Heart left ventricle (tissue), 16 donors: ENCODE data around the gene NFXL1. TPM values are rescaled to one million over a fixed set of nuclear protein-coding genes. Genes with fewer than 3 reads are reported as not detected.

Experiments used
- ATAC-seq, 4 donors: fragments of 200-7000 bp; cut with Tn5 transposase; one replicate each; pipeline ENCODE4 v1.9.1; 2020 to 2022; ENCODE audit warnings: moderate library complexity in 4 of 4, mild to moderate bottlenecking in 3 of 4, moderate number of reproducible peaks in 1 of 4
- DNase-seq, 5 donors: peaks; one replicate each; pipeline ENCODE4 v3.0.0-alpha.2; 2020
- H3K27ac ChIP-seq, 12 donors: fragments of 200-600 bp; sonication (generic) in 4 of 12; one replicate each; pipeline versions ENCODE4 v1.5.0 to v1.8.0; 2016 to 2022; ENCODE audit warnings: mild to moderate bottlenecking in 2 of 12
- H3K27me3 ChIP-seq, 9 donors: fragments of 200-600 bp; sonication (generic) in 2 of 9; one replicate each; pipeline versions ENCODE4 v1.5.1 to v1.8.0; 2016 to 2022; ENCODE audit warnings: mild to moderate bottlenecking in 3 of 9
- H3K36me3 ChIP-seq, 9 donors: fragments of 200-600 bp; sonication (generic) in 2 of 9; one replicate each; pipeline versions ENCODE4 v1.5.0 to v1.8.0; 2018 to 2022; ENCODE audit warnings: mild to moderate bottlenecking in 2 of 9
- H3K4me1 ChIP-seq, 12 donors: fragments of 200-600 bp; sonication (generic) in 4 of 12; one replicate each; pipeline versions ENCODE4 v1.5.0 to v1.8.0; 2016 to 2022; ENCODE audit warnings: mild to moderate bottlenecking in 3 of 12
- H3K4me3 ChIP-seq, 12 donors: fragments of 200-600 bp; sonication (generic) in 4 of 12; one replicate each; pipeline versions ENCODE4 v1.5.0 to v1.8.0; 2017 to 2022; ENCODE audit warnings: mild to moderate bottlenecking in 9 of 12, moderate library complexity in 4 of 12
- H3K9me3 ChIP-seq, 12 donors: fragments of 200-600 bp; sonication (generic) in 4 of 12; one replicate each; pipeline versions ENCODE4 v1.5.0 to v1.8.0; 2016 to 2022; ENCODE audit warnings: mild to moderate bottlenecking in 1 of 12
- POLR2A ChIP-seq, 2 donors: fragments of 450-650 bp; IDR thresholded peaks; one replicate each; pipeline ENCODE4 v1.6.1; 2017; ENCODE audit warnings: antibody characterized with exemption in 2 of 2, mild to moderate bottlenecking in 2 of 2, moderate library complexity in 2 of 2
- WGBS, 4 donors: extraction: QIAGEN DNeasy Blood & Tissue Kit in 2 of 4; methylation state at CpG; one replicate each; pipeline versions ENCODE4 v1.1.5 to v1.1.7; 2013 to 2018; 5-methylcytosine and 5-hydroxymethylcytosine counted together
- intact Hi-C, 10 donors: fragments of 100-400 bp; cut with DNase I; formaldehyde crosslinking; loops; one replicate each; pipeline versions ENCODE4 v1.11.1 to v1.14.2; 2022
- polyA plus RNA-seq, 2 donors: library from polyadenylated mRNA; stranded (reverse); fragments of 200-250 nt; gene quantifications; one replicate each; pipeline ENCODE4 v1.2.3, GENCODE V29; 2013
- total RNA-seq, 9 donors: library from RNA; depleted of rRNA in 2 of 9; stranded (reverse); fragments of >200 nt in 2 of 9; fragmentation: NEBNext Ultra II Directional in 3 of 9; extraction: Animal tissue kit (Norgen Biotek cat#: 25700) in 3 of 9; gene quantifications; one replicate each; pipeline versions ENCODE4 v1.1.0 to v1.2.4, GENCODE V29; 2016 to 2023
- TF ChIP-seq, protein P1 (sequence below), 12 donors: fragments of 200-600 bp; sonication (generic) in 4 of 12; IDR thresholded peaks; one replicate each; pipeline versions ENCODE4 v1.5.0 to v1.8.0; 2018 to 2022; ENCODE audit warnings: antibody characterized with exemption in 12 of 12, mild to moderate bottlenecking in 5 of 12
- donor health status: ischemic (EF 13 %, LVEDD 7.1; RV severe dilation, severe dysfunction).
- donor health status: healthy with polysubstance abuse.
- donor health status: DM: no; HTN: yes; CAD: no.
- donor health status: DM: no; HTN: no; CAD: no.
- donor health status: ischemic (EF 25% LVEDD 6.9; RV normal size, moderate dysfunction).
- donor health status: ischemic (EF 25% LVEDD 5.7; RV mildly dilated, moderate dysfunction).
- donor health status: healthy.
- donor health status: DM: yes; HTN: yes; CAD: no.
- donor health status: ischemic (EF 35%, LVEDD 5.7; RV mildly dilated, moderate dysfunction).
- donor health status: nonischemic (EF 11% LVEDD 7.7; RV severe dilation, severe dysfunction).
- donor health status: DM: yes; HTN: yes; CAD: no.
- donor health status: PGD.
- donor health status: ischemic (EF 29% LVEDD 5.4; RV normal size, mild dysfunction).
- donor health status: nonischemic (EF 23%, LVEDD 6.1; RV moderate dilation, normal function).

NFXL1 gene
- total and polyA plus RNA-seq, 11 donors = 2.8 to 7.3 (median 5.3) TPM

GRCh38 chr4:47849466-47849865 lies 64.9 kb downstream of the NFXL1 start:
- Histone ChIP-seq H3K4me3 (no peak overlapping the region), H3K27ac (no peak overlapping the region), H3K4me1 (peaks cover 0 to 17% (median 0%) of the 10 kb centered on the region in 12 donors), H3K9me3 (no peaks in the 10 kb centered on the region), H3K36me3 (peaks cover 0 to 48% (median 17%) of the 10 kb centered on the region in 9 donors), H3K27me3 (no peaks in the 10 kb centered on the region)
- DNase-seq (no peak), ATAC-seq (no peak)
- intact Hi-C loops = no loop called here
- TF ChIP-seq, protein P1, sequence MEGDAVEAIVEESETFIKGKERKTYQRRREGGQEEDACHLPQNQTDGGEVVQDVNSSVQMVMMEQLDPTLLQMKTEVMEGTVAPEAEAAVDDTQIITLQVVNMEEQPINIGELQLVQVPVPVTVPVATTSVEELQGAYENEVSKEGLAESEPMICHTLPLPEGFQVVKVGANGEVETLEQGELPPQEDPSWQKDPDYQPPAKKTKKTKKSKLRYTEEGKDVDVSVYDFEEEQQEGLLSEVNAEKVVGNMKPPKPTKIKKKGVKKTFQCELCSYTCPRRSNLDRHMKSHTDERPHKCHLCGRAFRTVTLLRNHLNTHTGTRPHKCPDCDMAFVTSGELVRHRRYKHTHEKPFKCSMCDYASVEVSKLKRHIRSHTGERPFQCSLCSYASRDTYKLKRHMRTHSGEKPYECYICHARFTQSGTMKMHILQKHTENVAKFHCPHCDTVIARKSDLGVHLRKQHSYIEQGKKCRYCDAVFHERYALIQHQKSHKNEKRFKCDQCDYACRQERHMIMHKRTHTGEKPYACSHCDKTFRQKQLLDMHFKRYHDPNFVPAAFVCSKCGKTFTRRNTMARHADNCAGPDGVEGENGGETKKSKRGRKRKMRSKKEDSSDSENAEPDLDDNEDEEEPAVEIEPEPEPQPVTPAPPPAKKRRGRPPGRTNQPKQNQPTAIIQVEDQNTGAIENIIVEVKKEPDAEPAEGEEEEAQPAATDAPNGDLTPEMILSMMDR (IDR thresholded peaks at IDR 0.05) = no peak
- TF ChIP-seq POLR2A (IDR thresholded peaks at IDR 0.05) = no peak
- 53 to 61% (median 58%) methylated on average over 1 of the region's 1 CpG for WGBS, 4 donors

DNA sequence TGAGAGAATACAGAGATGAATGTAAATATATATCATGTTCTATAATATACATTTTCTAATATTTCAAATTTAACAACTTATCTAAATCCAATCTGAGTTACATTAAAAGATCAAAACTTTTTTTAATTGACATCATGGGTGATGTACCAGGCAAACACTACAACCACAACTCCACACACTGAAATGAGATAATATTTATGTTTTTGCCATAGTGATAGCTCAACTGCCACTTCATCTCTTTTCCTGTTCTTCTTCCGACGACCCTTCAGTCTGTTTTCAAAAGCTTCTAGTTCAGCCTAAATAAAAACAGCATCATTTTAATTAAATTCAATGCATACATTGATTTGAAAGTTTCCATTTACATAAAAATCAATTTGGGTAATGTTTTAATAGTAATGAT lies 66.3 kb downstream of the NFXL1 start:
- H3K36me3 ChIP-seq = peaks cover 0 to 55% (median 26%) of the 10 kb centered on the region in 9 donors

GRCh38 chr4:47842985-47843384 lies 71.4 kb downstream of the NFXL1 start:
- Histone ChIP-seq H3K27ac (no peak overlapping the region), H3K36me3 (peaks cover 0 to 30% (median 14%) of the 10 kb centered on the region in 9 donors), H3K4me1 (peaks cover 0 to 16% (median 0%) of the 10 kb centered on the region in 12 donors), H3K27me3 (no peaks in the 10 kb centered on the region), H3K4me3 (no peak overlapping the region), H3K9me3 (no peaks in the 10 kb centered on the region)
- DNase-seq (no peak), ATAC-seq (no peak)
- TF ChIP-seq, protein P1 (IDR thresholded peaks at IDR 0.05) = no peak
- no peak for TF ChIP-seq POLR2A (IDR thresholded peaks at IDR 0.05)
- intact Hi-C loops = loop anchor here in 1 of 10 donors (5.0 kb wide), 1 partner anchor 156 kb away; no protein-coding TSS in a partner anchor

More for the DNA sequence above, 66.3 kb downstream of the NFXL1 start:
- Histone ChIP-seq H3K27me3 (no peaks in the 10 kb centered on the region), H3K4me3 (no peak overlapping the region), H3K9me3 (no peaks in the 10 kb centered on the region), H3K4me1 (peaks cover 0 to 13% (median 0%) of the 10 kb centered on the region in 12 donors), H3K27ac (no peak overlapping the region)
- ATAC-seq (no peak), DNase-seq (no peak)
- 88 to 90% (median 90%) methylated on average over 2 of the region's 2 CpGs for WGBS, 4 donors
- TF ChIP-seq, protein P1 (IDR thresholded peaks at IDR 0.05) = no peak
- TF ChIP-seq POLR2A (IDR thresholded peaks at IDR 0.05) = no peak
- intact Hi-C loops = no loop called here

- H3K36me3 ChIP-seq = peaks cover 0 to 15% (median 8%) of the 10 kb centered on the region in 9 donors
- H3K27me3 ChIP-seq = peaks cover 0 to 14% (median 0%) of the 10 kb centered on the region in 9 donors
- no peak for ATAC-seq
These were observed 74.1 kb downstream of the NFXL1 start for GRCh38 chr4:47840291-47840690.

More at GRCh38 chr4:47840291-47840690, 74.1 kb downstream of the NFXL1 start:
- Histone ChIP-seq H3K4me1 (peaks cover 0 to 36% (median 15%) of the 10 kb centered on the region in 12 donors), H3K27ac (no peak overlapping the region), H3K4me3 (no peak overlapping the region), H3K9me3 (no peaks in the 10 kb centered on the region)
- 78 to 84% (median 81%) methylated on average over 1 of the region's 1 CpG for WGBS, 4 donors
- intact Hi-C loops = loop anchor here in 1 of 10 donors (5.0 kb wide), 1 partner anchor 153 kb away; no protein-coding TSS in a partner anchor
- no peak for DNase-seq
- TF ChIP-seq POLR2A (IDR thresholded peaks at IDR 0.05) = no peak
- TF ChIP-seq, protein P1 (IDR thresholded peaks at IDR 0.05) = no peak
